COR-L47 (cell line): ENCODE results near the gene GDF9.

Experiments used
- DNase-seq: peaks from one replicate; lab custom pipeline; 2025; lab: John Stamatoyannopoulos, UW

Gene GDF9

GRCh38 chr5:132838516-132839282 lies 27.6 kb downstream of the GDF9 start:
- DNase-seq: no peak

- DNase-seq: no peak
Observed at GRCh38 chr5:132837868-132838267, 28.4 kb downstream of the GDF9 start.

GRCh38 chr5:132836852-132837251 lies 29.4 kb downstream of the GDF9 start:
- no peak for DNase-seq

DNA sequence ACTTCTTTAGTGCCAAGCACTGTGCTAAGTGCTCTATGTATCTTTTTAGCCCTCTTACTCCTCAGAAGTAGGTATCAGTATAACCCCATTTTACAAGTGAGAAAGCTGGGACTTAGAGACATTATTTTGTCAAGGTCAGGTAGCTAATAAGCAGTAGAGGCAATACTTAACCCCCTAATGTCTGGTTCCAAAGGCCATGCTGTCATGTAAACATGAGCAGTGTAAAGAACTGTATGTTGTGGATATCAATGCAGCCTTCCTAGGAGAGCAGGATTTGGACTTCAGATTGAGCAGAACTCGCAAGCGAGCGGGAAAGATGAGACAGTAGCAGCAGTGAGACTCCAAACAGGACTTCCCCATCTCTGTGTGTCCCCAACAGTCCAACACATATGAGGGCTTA lies 32.2 kb downstream of the GDF9 start:
- no peak for DNase-seq

GRCh38 chr5:132832612-132833011 lies 33.7 kb downstream of the GDF9 start:
- DNase-seq: no peak

- DNase-seq: no peak
Observed at GRCh38 chr5:132831095-132831860, 35.0 kb downstream of the GDF9 start.

DNA sequence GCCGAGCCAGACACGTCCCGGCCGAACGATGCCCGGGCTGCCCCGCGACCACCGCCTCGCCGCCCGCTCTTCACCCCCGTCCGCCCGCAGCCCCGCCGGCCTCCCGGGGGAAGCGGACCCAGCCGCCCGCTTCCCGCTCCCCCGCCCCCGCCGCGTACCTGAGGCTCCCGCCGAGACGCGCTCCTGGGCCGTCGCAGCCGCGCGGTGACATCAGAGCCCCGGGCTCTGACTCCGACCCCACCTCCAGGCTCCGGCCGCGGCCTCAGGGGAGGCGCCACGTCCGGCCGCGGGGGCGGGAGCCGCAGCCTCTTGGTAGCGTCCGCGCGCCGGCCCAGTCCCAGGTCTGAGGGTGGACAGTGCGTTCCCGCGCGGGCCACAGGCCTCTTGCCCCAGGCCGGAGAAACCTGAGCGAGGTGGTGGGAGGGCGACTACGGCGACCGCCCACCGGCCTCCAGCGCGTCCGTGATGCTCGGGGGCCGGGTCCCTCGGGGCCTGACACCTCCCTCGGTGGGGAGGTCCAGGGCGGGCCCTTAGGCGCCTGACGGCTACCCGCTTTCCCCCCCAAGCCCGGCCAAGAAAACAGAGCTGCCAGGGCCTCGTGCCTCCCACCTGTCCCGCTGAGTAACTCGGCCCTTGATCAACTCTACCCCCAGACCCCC lies 35.7 kb downstream of the GDF9 start, which contains the start of gene SHROOM1:
Gene SHROOM1, minus strand, starts transcription at position 212 of the 659 bp plus-strand sequence. CDS start 4,507 bp downstream, outside the sequence.
- DNase-seq: peak; percentile 70

- peak; percentile 78 for DNase-seq
Observed at GRCh38 chr5:132829742-132830435, 36.4 kb downstream of the GDF9 start.

DNA sequence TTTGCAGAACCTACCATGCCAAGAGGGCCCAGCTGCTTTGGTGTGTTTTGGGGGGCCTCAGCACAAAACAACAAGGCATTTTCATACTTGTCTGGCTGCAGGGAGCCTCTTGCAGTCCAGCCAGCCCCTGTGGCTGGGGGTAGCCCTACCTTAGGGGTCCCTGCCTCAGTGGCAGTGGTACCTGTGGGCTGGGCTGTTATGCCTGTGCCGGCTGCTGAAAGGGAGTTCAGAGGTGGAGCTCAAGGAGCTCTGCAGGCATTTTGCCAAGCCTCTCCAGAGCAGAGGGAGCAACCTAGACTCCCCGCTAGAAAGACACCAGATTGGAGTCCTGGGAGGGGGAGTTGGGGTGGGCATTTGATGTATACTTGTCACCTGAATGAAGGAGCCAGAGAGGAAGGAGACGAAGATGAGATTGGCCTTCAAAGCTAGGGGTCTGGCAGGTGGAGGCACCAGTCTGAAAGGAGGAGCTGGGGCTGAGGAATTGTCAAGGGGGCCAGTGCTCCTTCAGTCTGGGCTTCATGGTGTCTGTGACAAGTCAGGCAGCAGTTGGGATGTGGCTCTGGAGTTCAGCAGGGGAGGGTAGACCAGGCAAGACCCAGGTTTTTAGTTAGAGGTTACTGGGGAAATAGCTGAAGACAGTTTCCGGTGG lies 37.3 kb downstream of the GDF9 start:
- DNase-seq: no peak

DNA sequence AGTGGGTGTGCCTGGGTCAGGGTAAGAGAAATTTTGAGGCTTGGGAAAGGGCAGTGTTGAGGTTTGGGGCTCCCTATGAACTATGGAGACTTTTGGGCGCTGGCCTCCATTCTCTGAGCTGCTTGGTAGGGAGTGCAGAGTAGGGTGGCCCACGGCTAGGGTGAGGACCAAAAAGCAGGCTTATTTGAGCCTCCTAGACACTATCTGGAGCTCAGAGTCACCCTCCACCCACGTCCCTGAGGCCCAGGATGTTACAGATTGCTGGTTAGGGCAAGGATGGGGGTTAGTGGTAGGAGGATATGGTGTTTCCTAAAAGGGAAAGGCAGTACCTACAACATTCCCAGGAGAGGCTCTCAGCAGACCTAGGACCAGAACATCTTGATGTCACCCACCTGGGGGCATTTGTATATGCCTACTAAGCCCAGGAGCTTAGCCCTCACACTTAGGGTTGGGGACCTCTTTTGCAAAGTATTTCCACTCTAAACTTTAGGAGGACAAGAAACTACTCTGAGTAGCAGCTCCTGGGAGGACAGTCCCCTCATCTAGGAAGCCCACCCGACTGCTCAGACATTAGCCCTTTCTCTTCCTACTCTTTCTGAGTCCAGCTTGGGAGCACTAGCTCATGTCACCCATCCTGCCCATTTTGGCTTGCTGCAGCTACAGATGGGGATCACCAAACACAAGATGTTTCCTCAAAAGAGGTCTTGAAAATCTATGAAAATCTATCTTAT lies 38.2 kb downstream of the GDF9 start:
- DNase-seq: no peak

DNA sequence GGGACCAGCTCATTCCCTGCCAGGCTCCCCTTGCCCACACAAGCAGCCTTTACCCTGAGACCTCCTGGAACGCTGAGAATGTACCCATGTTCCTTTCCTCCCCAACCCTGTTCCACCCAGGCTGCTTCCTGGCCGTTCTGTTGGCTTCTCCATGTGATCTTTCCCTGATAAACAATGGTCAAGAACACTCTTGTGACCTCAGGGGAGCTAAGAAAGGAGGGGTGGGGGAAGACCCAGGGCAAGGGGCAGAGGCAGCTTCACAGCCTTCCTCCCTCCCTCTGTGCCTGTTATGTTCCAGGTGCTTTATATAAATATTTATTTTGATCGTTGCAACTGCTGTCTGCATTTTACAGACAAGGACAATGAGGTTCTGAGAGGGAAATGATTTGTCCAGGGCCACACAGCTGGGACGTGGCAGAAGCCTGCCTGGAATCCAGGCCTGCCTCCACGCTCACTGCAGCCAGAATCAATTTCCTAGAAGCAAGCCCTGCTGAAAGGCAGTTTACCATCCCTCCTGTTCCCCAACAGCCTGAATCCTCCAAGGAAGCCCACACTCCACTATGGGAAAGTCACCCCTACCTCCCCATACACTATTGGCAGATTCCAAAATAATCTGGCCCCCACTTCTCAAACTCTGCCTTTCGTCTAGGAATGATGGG lies 39.7 kb downstream of the GDF9 start:
- no peak for DNase-seq

DNA sequence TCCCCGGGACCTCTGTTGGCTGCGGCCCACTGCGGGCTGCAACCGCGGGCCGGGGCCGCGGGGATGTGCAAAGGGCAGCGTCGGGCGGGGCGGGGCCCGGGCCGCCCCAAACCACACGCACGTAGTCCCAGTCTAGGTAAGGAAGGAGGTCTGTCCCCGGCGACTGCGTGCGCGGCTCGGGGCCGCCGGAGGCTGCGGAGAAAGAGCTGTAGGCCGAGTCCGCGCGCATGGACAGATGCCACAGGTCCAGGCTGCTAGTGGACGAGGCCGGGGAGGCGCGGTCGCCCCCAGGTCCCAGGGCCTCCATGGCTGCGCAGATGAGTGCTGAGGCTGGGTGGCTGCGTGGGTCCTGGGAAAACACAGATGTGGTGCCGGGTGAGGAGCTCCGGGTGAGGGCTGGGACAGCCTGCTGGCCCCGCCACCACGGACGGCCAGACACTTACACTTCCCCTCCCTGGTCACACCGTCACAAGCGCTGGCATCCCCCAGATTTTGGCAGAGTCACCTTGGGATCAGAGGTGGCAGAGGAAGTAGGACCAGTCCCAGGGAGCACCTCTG lies 40.4 kb downstream of the GDF9 start:
- DNase-seq: no peak

DNA sequence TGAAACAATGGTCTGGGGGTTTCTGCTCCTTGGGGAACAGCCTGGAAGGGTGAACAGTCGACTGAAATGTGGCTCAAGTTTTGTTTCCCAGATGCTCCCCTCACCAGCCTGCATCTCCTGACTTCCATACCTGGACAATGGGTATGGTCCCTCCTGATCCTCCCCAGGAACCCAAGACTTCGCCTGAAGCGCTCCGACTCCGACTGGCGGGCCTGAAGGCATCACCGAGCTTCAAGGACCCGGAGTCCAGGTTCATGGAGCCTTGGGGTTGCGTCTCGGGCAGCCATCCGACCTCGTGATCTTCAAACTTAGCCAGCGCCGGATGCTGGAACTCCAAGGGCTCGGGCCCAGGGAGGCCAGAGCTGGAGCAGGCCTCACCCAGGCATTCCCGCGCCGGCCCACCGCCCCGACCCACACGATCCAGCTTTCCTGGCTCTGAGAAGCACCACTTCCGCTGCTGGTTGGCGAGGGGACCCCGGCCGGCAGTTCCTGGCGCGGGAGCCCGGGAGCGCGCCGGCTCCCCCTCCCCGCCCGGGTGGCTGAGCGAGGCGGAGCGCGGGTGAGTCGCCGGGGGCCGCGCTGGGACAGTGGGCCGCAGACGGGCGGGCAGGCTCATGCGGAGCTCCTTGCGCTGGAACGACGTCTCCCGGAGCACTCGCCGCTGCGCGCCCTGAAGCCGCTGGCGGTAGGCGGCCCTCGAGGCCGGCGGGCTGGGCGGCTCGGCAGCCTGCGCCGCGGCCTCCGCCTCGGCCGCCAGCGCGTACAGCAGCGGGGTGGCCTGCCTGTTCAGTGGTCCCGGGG lies 41.0 kb downstream of the GDF9 start:
- no peak for DNase-seq

- no peak for DNase-seq
Observed at GRCh38 chr5:132824426-132824825, 41.8 kb downstream of the GDF9 start.

DNA sequence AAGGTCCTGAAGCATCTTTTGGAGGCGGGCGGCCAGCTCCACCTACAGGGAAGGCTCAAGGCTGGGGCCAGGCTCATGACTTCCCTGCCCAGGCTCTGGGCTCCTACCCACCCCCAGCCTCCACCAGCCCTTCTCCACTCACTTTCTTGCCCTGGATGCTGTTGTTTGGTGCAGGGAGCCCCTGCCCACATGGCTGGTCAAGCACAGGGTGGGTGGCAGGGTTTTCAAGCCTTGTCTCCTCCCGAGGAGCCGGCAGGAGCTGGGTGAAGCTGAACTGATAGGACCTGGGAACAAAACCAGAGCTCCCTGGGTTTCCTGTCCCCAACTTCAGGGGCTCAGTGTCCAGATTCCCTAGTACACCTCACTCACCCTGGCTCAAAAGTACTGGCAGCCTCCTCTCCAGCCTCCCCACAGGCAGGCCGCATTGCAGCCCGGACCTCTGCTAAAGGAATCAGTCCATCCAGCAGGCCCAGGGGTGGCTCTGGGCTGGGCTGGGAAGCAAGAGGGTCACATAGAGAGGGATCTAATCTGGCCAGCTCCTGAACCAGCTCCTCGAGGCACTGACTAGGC lies 42.7 kb downstream of the GDF9 start:
- DNase-seq: no peak

DNA sequence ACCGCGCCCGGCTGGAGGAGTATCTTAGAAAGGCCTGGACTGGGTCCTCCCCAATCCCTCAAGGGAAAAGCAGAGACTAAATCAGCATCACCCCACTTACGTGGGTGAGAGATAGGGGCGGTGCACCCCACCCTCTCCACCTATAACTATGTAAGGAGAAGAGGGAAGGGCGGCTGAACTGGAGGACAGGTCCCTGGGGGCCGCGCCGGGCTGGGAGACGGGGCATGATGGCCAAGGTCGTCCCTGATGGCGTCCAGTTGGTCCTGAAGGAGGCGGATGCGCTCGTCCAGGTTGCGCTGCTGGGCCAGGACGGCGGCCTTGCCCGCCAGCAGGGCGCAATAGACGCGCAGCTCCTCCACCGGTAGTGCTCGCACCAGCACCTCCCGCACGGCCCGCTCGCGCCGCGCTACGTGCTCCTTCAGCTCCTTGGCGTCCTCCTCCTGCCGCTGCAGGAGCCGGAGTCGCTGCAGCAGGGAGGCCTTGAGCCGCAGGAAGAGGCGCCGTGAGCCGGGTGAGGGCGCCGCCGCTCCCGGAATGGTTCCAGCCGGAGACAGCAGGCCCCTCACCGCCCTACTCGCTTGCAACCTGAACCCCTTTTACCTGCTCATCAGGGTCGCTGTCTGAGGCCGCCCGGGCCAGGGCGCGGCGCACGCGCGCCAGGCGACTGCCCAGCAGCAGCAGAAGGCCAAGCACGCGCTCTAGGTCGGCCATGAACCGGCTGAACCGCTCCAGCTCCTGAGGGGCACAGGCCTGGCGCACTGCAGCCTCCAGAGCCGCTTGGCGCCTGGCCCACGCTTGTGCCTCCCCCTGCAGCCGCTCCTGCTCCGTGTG lies 43.4 kb downstream of the GDF9 start:
- DNase-seq: no peak

GRCh38 chr5:132821791-132822190 lies 44.5 kb downstream of the GDF9 start:
- no peak for DNase-seq

GRCh38 chr5:132821350-132821749 lies 44.9 kb downstream of the GDF9 start:
- no peak for DNase-seq
